Measurements from ENCODE around the gene XPA.

GRCh38 chr9:97711223-97711626 lies 14.1 kb upstream of the XPA start:
- TF ChIP-seq HDAC2 (IDR thresholded peaks at IDR 0.05; ENCODE audit: borderline replicate concordance in 1 of 2, low read depth in 2 of 2, low read length in 2 of 2) (0 out of 4 replicates have a peak, but pooled peaks of 1 of the 2 experiments have one; percentile 12), BRCA1 (IDR thresholded peaks at IDR 0.05; ENCODE audit: low read depth, low read length) (no peak), POLR2A (IDR thresholded peaks at IDR 0.05; ENCODE audit: control extremely low read depth in 1 of 2, low read depth in 2 of 2, low read length in 2 of 2) (no peak), MAX (IDR thresholded peaks at IDR 0.05) (0 out of 2 replicates have a peak, but pooled peaks have one; percentile 32), E2F6 (IDR thresholded peaks at IDR 0.05) (no peak), ZNF274 (IDR thresholded peaks at IDR 0.05; ENCODE audit: borderline replicate concordance, extremely low read depth, low read length) (no peak), JUN (IDR thresholded peaks at IDR 0.05; ENCODE audit: low read depth, low read length) (no peak), POLR2AphosphoS5 (IDR thresholded peaks at IDR 0.05; ENCODE audit: low read depth, low read length) (no peak), CTCF (IDR thresholded peaks at IDR 0.05; ENCODE audit: control extremely low read depth in 1 of 3, insufficient read depth in 1 of 3, low read depth in 1 of 3, low read length in 3 of 3) (peak in 1 of 3 experiments; percentile 5; a peak in 1 of 4 replicates), EZH2 (IDR thresholded peaks at IDR 0.05; ENCODE audit: low read depth, low read length, severe bottlenecking) (no peak), RXRA (IDR thresholded peaks at IDR 0.05; ENCODE audit: insufficient read depth, low read depth, low read length) (no peak), EGR1 (IDR thresholded peaks at IDR 0.05; ENCODE audit: borderline replicate concordance, low read depth, low read length) (no peak)
